K562 (cell line): ENCODE results near the gene EML2. TPM values are rescaled to one million over a fixed set of nuclear protein-coding genes. Genes with fewer than 3 reads are reported as not detected.

Source experiments
- CUX1 ChIP-seq: fragments of 200-800 bp; sonication (Bioruptor generic); IDR thresholded peaks from 2 replicates; pipeline ENCODE4 v1.6.1; 2016; ENCODE audit warnings: missing genetic modification characterization, missing compliant biosample characterization
- HDAC2 ChIP-seq: fragments of 450-650 bp; IDR thresholded peaks from 2 replicates; pipeline ENCODE4 v1.6.1; 2016; ENCODE audit warnings: mild to moderate bottlenecking
- HOMEZ ChIP-seq: fragments of 250-450 bp; sonication (Bioruptor Pico); IDR thresholded peaks from 2 replicates; pipeline ENCODE4 v1.4.0; 2020; ENCODE audit warnings: mild to moderate bottlenecking, moderate library complexity
- KDM1A ChIP-seq, 2 experiments: fragments of 450-650 bp; IDR thresholded peaks; 2 replicates each; pipeline ENCODE4 v1.6.1; 2016; ENCODE audit warnings: mild to moderate bottlenecking in 2 of 2
- PHF20 ChIP-seq: fragments of 450-650 bp; IDR thresholded peaks from 2 replicates; pipeline ENCODE4 v1.6.1; 2018; ENCODE audit not compliant: partially characterized antibody
- ZBTB12 ChIP-seq: fragments of 250-450 bp; sonication (Bioruptor Pico); IDR thresholded peaks from 2 replicates; pipeline ENCODE4 v1.4.0; 2020
- ZEB2 ChIP-seq: fragments of 450-650 bp; IDR thresholded peaks from 2 replicates; pipeline ENCODE4 v1.6.1; 2016
- ZNF12 ChIP-seq: sonication (generic); formaldehyde crosslinking; IDR thresholded peaks from 2 replicates; pipeline ENCODE4 v1.4.0; 2020; ENCODE audit warnings: mild to moderate bottlenecking, missing genetic modification reagents
- ZNF24 ChIP-seq: fragments of 450-650 bp; IDR thresholded peaks from 2 replicates; pipeline ENCODE4 v1.6.1; 2016
- ZNF318 ChIP-seq, 2 experiments: fragments of 450-650 bp; IDR thresholded peaks; 2 replicates each; pipeline ENCODE4 v1.6.1; 2016; ENCODE audit warnings: mild to moderate bottlenecking in 2 of 2, borderline replicate concordance in 1 of 2, low read depth in 1 of 2, moderate library complexity in 1 of 2
- ZNF766 ChIP-seq: fragments of 200-800 bp; sonication (Bioruptor generic); conservative IDR thresholded peaks from 2 replicates; pipeline ENCODE4 v1.6.1; 2016; ENCODE audit warnings: missing genetic modification characterization, missing compliant biosample characterization
- polyA plus RNA-seq, 8 experiments: library from polyadenylated mRNA; depleted of rRNA in 4 of 8; stranded (reverse) in 5 of 8; unstranded in 3 of 8; fragments of >200 nt; fragmentation: Nextera tagmentation in 2 of 8; fragmentation: Illumina TruSeq in 1 of 8; extraction: Ambion mirVana in 2 of 8; extraction: Trizol in 1 of 8; gene quantifications; 2 replicates each; pipeline versions ENCODE4 v1.2.1 to v1.2.3, GENCODE V29; 2011 to 2014; ENCODE audit warnings: inconsistent platforms in 1 of 8, missing spikeins in 1 of 8
- total RNA-seq, 7 experiments: library from RNA; depleted of rRNA in 6 of 7; stranded (reverse); fragments of >200 nt in 6 of 7; fragmentation: Illumina TruSeq in 2 of 7; extraction: Trizol in 2 of 7; gene quantifications; 2 replicates each; pipeline versions ENCODE4 v1.2.1 to v1.2.3, GENCODE V29; 2011 to 2021; ENCODE audit warnings: low replicate concordance in 1 of 7

Gene EML2
- total and polyA plus RNA-seq, 9 of the 15 experiments (the other 6 are each of a cell fraction or from before 2014, with no cell fraction given), result 2.6 to 69.6 (median 24.8) TPM

- 0 out of 2 replicates have a peak, but pooled peaks have one; percentile 2 for TF ChIP-seq ZBTB12 (CRISPR knock-in tag)
- no peak for TF ChIP-seq CUX1 (CRISPR knock-in tag)
- TF ChIP-seq ZEB2, result no peak
- no peak for TF ChIP-seq ZNF766 (CRISPR knock-in tag)
- no peak for TF ChIP-seq ZNF318 (IDR thresholded peaks at IDR 0.05; ENCODE audit: borderline replicate concordance in 1 of 2, low read depth in 1 of 2)
- no peak for TF ChIP-seq HOMEZ (CRISPR knock-in tag)
- no peak for TF ChIP-seq ZNF24
- TF ChIP-seq HDAC2, result peak; percentile 94
- peak; percentile 88 to 93 for TF ChIP-seq KDM1A (IDR thresholded peaks at IDR 0.05)
- TF ChIP-seq PHF20, result peak; percentile 46
- TF ChIP-seq ZNF12, result 0 out of 2 replicates have a peak, but pooled peaks have one; percentile 41
These were observed 54.0 kb downstream of the EML2 start (continued) for GRCh38 chr19:45585158-45585577.
